ENCODE measurements around the gene CDK15.
"Not testable (repeated sequence)": the region's sequence is repeated elsewhere in the genome, so short reads cannot be mapped to it uniquely, and the experiment has no call there.

Gene CDK15

GRCh38 chr2:201837391-201837790 is 31.1 kb downstream of the CDK15 start:
- TF ChIP-seq POLR2A (IDR thresholded peaks at IDR 0.05; ENCODE audit: low read depth, low read length) (no peak), POLR2AphosphoS5 (IDR thresholded peaks at IDR 0.05; ENCODE audit: low read depth, low read length) (no peak), TAF1 (IDR thresholded peaks at IDR 0.05; ENCODE audit: borderline replicate concordance, low read depth, low read length) (no peak)
- DNase-seq (ENCODE audit: insufficient read length) = no peak
- FAIRE-seq = no peak

GRCh38 chr2:201837824-201838431 is 31.6 kb downstream of the CDK15 start:
- TF ChIP-seq POLR2A (IDR thresholded peaks at IDR 0.05; ENCODE audit: low read depth, low read length) (no peak), POLR2AphosphoS5 (IDR thresholded peaks at IDR 0.05; ENCODE audit: low read depth, low read length) (no peak), TAF1 (IDR thresholded peaks at IDR 0.05; ENCODE audit: borderline replicate concordance, low read depth, low read length) (no peak)
- DNase-seq (ENCODE audit: insufficient read length) = no peak
- FAIRE-seq = no peak

- FAIRE-seq (no peak), DNase-seq (ENCODE audit: insufficient read length) (no peak)
- TF ChIP-seq POLR2A (IDR thresholded peaks at IDR 0.05; ENCODE audit: low read depth, low read length) (no peak), POLR2AphosphoS5 (IDR thresholded peaks at IDR 0.05; ENCODE audit: low read depth, low read length) (no peak), TAF1 (IDR thresholded peaks at IDR 0.05; ENCODE audit: borderline replicate concordance, low read depth, low read length) (no peak)
Measured at GRCh38 chr2:201839727-201840126, 33.4 kb downstream of the CDK15 start.

DNA sequence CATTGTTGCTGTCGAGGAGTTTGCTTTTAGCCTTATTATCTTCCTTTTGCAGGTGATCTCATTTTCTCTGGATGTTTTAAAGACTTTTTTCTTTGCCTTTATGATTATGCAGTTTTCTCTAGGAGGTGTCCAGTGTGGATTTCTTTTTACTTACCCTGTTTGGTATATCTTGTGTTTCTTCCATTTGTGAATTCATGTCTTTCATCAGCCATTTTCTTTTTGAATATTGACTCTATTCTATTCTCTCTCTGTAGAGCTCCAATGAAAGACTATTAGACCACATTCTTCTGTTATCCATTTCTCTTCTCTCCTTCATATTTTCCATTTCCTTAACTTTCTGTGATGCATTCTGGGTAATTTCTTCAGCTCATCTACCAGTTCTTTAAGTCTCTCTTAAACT is 34.4 kb downstream of the CDK15 start:
- FAIRE-seq = no peak
- no peak for DNase-seq (ENCODE audit: insufficient read length)
- no peak for TF ChIP-seq TAF1 (IDR thresholded peaks at IDR 0.05; ENCODE audit: borderline replicate concordance, low read depth, low read length)
- no peak for TF ChIP-seq POLR2AphosphoS5 (IDR thresholded peaks at IDR 0.05; ENCODE audit: low read depth, low read length)
- TF ChIP-seq POLR2A (IDR thresholded peaks at IDR 0.05; ENCODE audit: low read depth, low read length) = no peak

DNA sequence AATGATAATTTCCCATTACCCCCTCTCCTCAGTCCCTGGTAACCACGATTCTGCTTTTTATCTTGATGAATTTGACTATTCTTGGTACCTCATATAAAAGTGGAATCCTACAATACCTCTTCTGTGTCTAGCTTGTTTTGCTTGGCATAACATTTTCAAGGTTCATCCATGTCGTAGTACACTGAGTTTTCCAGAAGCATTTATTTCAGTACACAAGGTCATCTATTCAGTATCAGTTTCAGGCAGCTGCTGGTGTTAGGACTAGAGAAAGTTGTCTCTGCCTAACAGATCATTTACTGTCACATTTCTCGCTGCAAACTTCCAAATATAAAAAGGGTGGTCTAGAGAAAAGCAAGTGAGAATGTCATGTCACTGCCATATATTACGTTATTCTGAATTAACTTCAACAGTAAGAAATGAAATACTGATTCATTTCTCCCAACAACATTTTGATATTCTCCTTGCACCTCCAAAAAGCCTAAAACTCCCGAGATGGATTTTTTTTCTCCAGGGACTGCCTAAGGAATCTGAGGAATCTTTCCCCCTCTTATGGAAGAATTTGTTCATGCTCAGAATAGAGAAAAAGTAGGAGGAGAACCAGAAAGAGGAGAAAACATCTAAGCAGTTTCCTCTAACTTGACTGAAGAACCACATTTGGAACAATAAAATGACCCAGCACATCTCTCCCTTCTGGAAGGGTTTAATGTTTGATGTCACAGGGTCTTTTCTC is 36.0 kb downstream of the CDK15 start:
- FAIRE-seq = no peak
- no peak for DNase-seq (ENCODE audit: insufficient read length)
- TF ChIP-seq TAF1 (IDR thresholded peaks at IDR 0.05; ENCODE audit: borderline replicate concordance, low read depth, low read length) (no peak), POLR2AphosphoS5 (IDR thresholded peaks at IDR 0.05; ENCODE audit: low read depth, low read length) (no peak), POLR2A (IDR thresholded peaks at IDR 0.05; ENCODE audit: low read depth, low read length) (no peak)

DNA sequence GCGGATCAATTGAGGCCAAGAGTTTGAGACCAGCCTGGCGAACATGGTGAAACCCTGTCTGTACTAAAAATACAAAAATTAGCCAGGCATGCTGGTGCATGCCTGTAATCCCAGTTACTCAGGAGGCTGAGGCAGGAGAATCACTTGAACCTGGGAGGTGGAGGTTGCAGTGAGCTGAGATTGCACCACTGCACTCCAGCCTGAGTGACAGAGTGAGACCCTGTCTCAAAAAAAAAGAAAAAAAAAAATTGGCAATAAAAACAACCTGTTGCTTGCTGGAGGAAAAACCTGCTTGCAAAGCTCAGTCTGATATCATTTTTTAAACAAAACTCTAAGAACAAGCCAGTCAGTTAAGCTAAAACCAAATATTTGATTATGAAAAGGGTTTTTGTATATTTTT is 38.6 kb downstream of the CDK15 start:
- FAIRE-seq; DNase-seq (ENCODE audit: insufficient read length): not testable (repeated sequence)

GRCh38 chr2:201847481-201847880 is 41.1 kb downstream of the CDK15 start:
- no peak for FAIRE-seq
- DNase-seq (ENCODE audit: insufficient read length) = no peak
- TF ChIP-seq POLR2AphosphoS5 (IDR thresholded peaks at IDR 0.05; ENCODE audit: low read depth, low read length) (no peak), TAF1 (IDR thresholded peaks at IDR 0.05; ENCODE audit: borderline replicate concordance, low read depth, low read length) (no peak)

DNA sequence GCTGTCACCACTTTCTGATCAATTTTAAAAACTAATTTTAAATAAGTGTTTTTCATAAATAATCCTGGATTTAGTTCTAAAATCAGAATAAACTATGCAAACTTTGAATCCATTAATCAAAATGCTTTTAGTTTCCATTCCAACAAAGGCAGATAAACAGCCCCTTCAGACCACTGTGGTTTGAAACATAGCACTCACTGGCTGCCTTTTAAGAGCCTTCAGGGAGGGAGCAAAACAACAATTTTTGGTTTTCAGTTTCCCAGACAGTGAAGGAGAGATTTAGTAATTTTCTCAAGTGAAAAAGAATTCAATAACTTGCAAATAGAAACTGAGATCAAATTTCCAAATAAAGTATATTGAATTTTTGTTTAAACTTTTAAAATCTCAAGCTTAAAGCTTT is 46.1 kb downstream of the CDK15 start:
- no peak for TF ChIP-seq POLR2A (IDR thresholded peaks at IDR 0.05; ENCODE audit: low read depth, low read length)
- no peak for TF ChIP-seq POLR2AphosphoS5 (IDR thresholded peaks at IDR 0.05; ENCODE audit: low read depth, low read length)
- no peak for TF ChIP-seq TAF1 (IDR thresholded peaks at IDR 0.05; ENCODE audit: borderline replicate concordance, low read depth, low read length)
- DNase-seq (ENCODE audit: insufficient read length) (no peak), FAIRE-seq (no peak)

DNA sequence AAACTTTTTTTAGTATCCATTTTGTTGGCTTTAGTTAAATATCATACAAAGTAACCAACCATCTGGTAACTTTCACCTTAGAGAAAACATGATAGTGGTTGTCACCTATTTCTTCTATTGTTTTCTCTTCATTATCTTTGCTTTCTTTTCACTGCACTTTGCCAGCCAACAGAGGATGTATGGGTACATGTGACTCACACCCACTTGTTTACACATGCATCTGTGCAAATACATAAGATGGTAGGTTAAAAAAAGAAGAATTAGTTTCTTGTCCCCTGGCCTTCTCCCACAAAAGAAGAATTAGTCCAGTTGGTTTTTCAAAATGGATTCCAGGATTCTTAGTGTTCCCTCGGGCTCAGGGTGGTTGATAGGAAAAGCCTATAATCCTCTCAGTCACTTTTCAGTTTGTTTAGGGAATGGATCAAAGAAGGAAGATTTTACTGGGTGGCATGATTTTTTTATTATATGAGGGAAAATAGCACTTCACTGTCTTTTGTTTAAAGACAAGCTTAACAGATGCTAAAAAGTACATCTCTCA is 46.6 kb downstream of the CDK15 start:
- DNase-seq (ENCODE audit: insufficient read length) (no peak), FAIRE-seq (no peak)
- TF ChIP-seq POLR2A (IDR thresholded peaks at IDR 0.05; ENCODE audit: low read depth, low read length) (no peak), TAF1 (IDR thresholded peaks at IDR 0.05; ENCODE audit: borderline replicate concordance, low read depth, low read length) (no peak), POLR2AphosphoS5 (IDR thresholded peaks at IDR 0.05; ENCODE audit: low read depth, low read length) (no peak)

GRCh38 chr2:201854221-201854801 is 48.0 kb downstream of the CDK15 start:
- FAIRE-seq (no peak), DNase-seq (ENCODE audit: insufficient read length) (no peak)
- no peak for TF ChIP-seq TAF1 (IDR thresholded peaks at IDR 0.05; ENCODE audit: borderline replicate concordance, low read depth, low read length)
- TF ChIP-seq POLR2A (IDR thresholded peaks at IDR 0.05; ENCODE audit: low read depth, low read length) = no peak

DNA sequence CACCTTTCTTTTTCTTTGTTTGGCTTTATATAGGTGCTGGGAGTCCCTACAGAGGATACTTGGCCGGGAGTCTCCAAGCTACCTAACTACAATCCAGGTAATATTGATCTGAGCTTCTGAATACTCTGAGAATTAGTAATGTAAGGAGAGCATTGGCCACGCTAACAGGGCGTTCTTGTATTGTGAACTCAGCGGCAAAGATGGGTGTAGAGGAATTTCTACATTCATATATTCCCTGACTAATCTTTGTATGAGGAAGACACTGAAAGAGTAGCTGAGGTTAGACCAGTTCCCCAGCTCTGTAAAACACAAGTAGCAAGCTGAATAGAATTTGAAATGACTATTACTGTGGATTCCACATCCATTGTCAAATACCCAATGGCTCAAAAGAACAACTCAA is 48.5 kb downstream of the CDK15 start:
- DNase-seq (ENCODE audit: insufficient read length) (no peak), FAIRE-seq (no peak)
- no peak for TF ChIP-seq POLR2A (IDR thresholded peaks at IDR 0.05; ENCODE audit: low read depth, low read length)
- TF ChIP-seq TAF1 (IDR thresholded peaks at IDR 0.05; ENCODE audit: borderline replicate concordance, low read depth, low read length) = no peak
- TF ChIP-seq POLR2AphosphoS5 (IDR thresholded peaks at IDR 0.05; ENCODE audit: low read depth, low read length) = no peak

- FAIRE-seq (no peak), DNase-seq (ENCODE audit: insufficient read length) (no peak)
- TF ChIP-seq POLR2A (IDR thresholded peaks at IDR 0.05; ENCODE audit: low read depth, low read length) = no peak
- no peak for TF ChIP-seq TAF1 (IDR thresholded peaks at IDR 0.05; ENCODE audit: borderline replicate concordance, low read depth, low read length)
- TF ChIP-seq POLR2AphosphoS5 (IDR thresholded peaks at IDR 0.05; ENCODE audit: low read depth, low read length) = no peak
Measured at GRCh38 chr2:201855356-201855755, 49.0 kb downstream of the CDK15 start.
